IPS-18a (cell line): Measurements from ENCODE around the gene WSCD2.

Source experiments
- H3K27ac ChIP-seq: one replicate; pipeline ENCODE4 v1.5.1; 2013; ENCODE audit warnings: low read length
- H3K27me3 ChIP-seq: one replicate; pipeline ENCODE4 v1.6.1; 2013; ENCODE audit warnings: mild to moderate bottlenecking, low read length; ENCODE audit not compliant: control insufficient read depth, insufficient read depth
- H3K36me3 ChIP-seq: one replicate; pipeline ENCODE4 v1.6.1; 2013; ENCODE audit warnings: low read depth, low read length; ENCODE audit not compliant: control insufficient read depth
- H3K4me1 ChIP-seq: one replicate; pipeline ENCODE4 v1.6.1; 2013; ENCODE audit warnings: low read depth, low read length; ENCODE audit not compliant: control insufficient read depth
- H3K4me3 ChIP-seq: one replicate; pipeline ENCODE4 v1.5.1; 2013; ENCODE audit warnings: low read length
- H3K9ac ChIP-seq: one replicate; pipeline ENCODE4 v1.6.1; 2013; ENCODE audit warnings: mild to moderate bottlenecking, low read length, moderate library complexity
- H3K9me3 ChIP-seq: one replicate; pipeline ENCODE4 v1.6.1; 2013; ENCODE audit warnings: low read depth, low read length; ENCODE audit not compliant: control insufficient read depth

WSCD2 gene

DNA sequence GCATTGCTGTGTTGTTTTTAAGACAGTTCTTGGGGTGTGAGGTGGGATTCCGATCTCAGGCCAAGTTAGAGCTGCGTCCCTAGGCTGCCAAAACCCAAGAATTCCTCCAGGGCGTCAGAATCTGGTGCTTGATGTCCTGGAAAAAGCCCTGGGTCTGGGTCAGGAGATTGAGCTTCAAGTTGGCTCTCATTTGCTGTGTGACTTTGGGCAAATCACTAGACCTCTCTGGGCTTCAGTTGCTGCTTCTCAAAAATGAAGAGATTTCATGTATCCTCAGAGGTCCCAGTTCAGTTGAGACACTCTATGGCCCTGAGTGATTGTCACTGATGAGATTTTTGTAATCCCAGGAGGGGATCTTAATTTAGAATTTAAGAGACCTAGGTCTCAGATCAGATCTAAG lies 1.9 kb downstream of the WSCD2 start:
- Histone ChIP-seq H3K9me3 (no peaks in the 10 kb centered on the region), H3K27ac (no peak overlapping the region), H3K4me1 (peaks cover 8% of the 10 kb centered on the region), H3K4me3 (no peak overlapping the region), H3K9ac (no peak overlapping the region), H3K36me3 (no peaks in the 10 kb centered on the region), H3K27me3 (peaks cover 22% of the 10 kb centered on the region)

DNA sequence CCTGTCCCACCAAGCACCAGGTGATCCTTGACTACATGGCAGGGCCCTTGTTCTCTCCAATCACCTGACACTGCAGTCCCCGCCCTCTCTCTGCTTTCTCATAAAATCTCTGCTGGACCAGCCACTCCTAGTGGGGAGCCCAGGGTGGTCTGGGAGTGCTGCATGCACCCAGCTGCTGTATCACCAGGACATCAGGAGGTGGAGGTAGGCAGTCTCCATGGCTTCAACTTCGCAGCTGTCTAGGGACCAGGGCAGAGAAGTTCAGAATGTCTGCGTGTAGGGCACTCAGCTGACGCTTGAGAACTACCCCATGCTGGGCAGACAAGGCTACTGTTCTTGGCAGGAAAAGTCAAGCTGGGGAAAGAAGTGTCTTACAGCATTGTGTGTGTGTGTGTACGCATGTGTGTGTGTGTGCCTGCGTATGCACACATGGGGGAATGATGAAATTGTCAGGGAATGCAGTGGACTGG lies 2.6 kb downstream of the WSCD2 start:
- no peak overlapping the region for H3K4me3 ChIP-seq
- no peaks in the 10 kb centered on the region for H3K9me3 ChIP-seq
- H3K27ac ChIP-seq, result no peak overlapping the region
- H3K36me3 ChIP-seq, result no peaks in the 10 kb centered on the region
- H3K4me1 ChIP-seq, result peaks cover 10% of the 10 kb centered on the region
- H3K9ac ChIP-seq, result no peak overlapping the region
- peaks cover 22% of the 10 kb centered on the region for H3K27me3 ChIP-seq

DNA sequence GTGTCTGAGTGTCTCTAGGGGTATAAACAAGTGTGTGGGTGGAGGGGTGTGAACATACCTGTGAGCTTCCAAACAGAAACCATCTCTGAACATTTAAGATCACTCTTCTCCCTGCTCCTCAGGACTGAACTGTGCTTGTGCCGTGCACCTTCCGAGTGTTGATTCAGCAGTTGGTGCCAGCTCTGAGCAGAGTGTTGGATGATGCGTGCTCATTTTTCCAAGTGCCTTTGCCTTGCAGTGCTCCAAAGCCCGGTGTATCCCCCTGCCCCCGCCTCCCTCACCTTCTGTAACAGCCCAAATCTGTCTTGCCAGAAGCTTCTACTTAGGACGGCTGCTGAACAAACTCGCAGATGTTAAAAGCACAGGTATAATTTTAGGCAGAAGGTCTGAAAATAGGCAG lies 4.4 kb downstream of the WSCD2 start:
- Histone ChIP-seq H3K9ac (no peak overlapping the region), H3K9me3 (no peaks in the 10 kb centered on the region), H3K4me1 (peaks cover 17% of the 10 kb centered on the region), H3K27me3 (peaks cover 19% of the 10 kb centered on the region), H3K4me3 (no peak overlapping the region), H3K27ac (no peak overlapping the region), H3K36me3 (no peaks in the 10 kb centered on the region)

DNA sequence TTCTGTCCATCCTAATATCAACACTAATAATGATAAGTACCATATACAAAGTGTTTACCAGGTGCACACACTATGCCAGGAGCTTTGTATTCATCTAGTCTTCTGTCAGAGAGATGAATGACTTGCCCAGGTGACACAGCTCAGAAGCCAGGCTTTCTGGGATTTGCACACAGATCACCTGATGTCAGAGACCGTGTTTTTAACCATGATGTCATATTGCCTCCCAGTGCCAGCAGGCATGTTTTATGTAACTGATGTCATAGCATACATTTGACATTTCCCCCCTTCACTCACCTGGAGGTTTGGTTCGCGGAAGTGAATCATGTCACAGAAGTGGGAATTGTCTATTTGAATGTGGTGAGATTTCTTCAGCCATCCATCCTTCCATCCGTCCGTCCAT lies 5.7 kb downstream of the WSCD2 start:
- H3K4me1 ChIP-seq, result peaks cover 17% of the 10 kb centered on the region
- H3K9me3 ChIP-seq, result no peaks in the 10 kb centered on the region
- H3K27ac ChIP-seq, result no peak overlapping the region
- H3K36me3 ChIP-seq, result no peaks in the 10 kb centered on the region
- no peak overlapping the region for H3K4me3 ChIP-seq
- no peak overlapping the region for H3K9ac ChIP-seq
- H3K27me3 ChIP-seq, result peaks cover 16% of the 10 kb centered on the region

DNA sequence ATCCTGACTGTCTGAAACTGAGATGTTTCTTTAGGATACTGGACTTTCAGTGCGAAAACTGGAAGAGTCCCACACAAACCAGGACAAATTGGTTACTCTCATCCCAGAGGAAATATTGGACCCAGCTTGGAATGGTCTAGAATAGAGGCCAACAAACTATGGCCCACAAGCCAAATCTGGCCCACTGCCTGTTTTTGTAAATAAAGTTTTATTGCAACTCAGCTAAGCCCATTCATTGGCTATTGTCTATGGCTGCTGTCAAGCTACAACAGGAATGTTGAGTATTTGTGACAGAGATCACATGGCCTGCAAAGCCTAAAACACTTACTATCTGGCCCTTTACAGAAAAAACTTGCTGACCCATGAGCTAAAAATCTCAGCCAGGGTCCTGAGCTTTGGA lies 6.5 kb downstream of the WSCD2 start:
- Histone ChIP-seq H3K9me3 (no peaks in the 10 kb centered on the region), H3K4me1 (peaks cover 13% of the 10 kb centered on the region), H3K27ac (no peak overlapping the region), H3K36me3 (no peaks in the 10 kb centered on the region), H3K27me3 (peaks cover 7% of the 10 kb centered on the region), H3K4me3 (no peak overlapping the region), H3K9ac (no peak overlapping the region)

DNA sequence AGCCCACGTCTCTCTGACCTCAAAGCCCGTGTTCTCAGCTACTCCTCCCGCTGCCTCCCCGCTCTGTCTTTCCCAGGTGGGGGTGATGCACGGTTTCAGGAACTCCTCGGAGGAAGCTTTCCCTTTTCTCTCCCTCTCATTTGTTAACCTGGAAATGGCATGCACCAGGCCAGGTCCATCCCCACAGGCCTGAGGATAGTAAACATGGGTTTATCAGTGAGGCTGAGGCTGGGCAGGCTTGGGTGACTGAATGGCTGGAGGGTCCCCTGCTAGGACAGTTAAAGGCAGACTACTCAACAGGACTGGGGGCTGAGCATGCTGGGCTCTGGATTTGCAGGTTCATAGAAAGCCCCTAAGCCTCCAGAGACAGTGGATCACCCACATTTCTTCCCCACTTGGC lies 7.6 kb downstream of the WSCD2 start:
- H3K4me3 ChIP-seq, result no peak overlapping the region
- H3K27me3 ChIP-seq, result no peaks in the 10 kb centered on the region
- no peak overlapping the region for H3K9ac ChIP-seq
- no peaks in the 10 kb centered on the region for H3K36me3 ChIP-seq
- H3K4me1 ChIP-seq, result peaks cover 15% of the 10 kb centered on the region
- no peak overlapping the region for H3K27ac ChIP-seq
- H3K9me3 ChIP-seq, result no peaks in the 10 kb centered on the region

DNA sequence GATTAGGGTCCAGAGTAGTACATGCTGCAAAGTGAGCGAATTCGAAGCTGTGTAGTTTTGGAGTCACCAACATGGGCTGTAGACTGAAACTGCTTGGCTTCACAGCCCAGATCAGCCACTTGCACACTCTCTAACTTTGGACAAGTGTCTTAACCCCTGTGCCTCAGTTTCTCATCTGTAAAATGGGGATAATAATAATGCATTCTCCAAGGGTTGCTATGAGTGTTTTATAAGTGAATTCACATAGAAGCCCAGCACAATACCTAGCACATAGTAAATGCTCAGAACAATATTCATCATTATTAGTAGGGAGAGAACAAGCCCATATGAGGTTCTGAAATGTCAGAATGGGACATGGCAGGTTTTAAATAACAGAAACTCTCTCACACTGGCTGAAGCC lies 10.4 kb downstream of the WSCD2 start:
- Histone ChIP-seq H3K27me3 (no peaks in the 10 kb centered on the region), H3K4me3 (no peak overlapping the region), H3K36me3 (no peaks in the 10 kb centered on the region), H3K4me1 (peaks cover 14% of the 10 kb centered on the region), H3K9me3 (no peaks in the 10 kb centered on the region), H3K9ac (no peak overlapping the region), H3K27ac (no peak overlapping the region)

DNA sequence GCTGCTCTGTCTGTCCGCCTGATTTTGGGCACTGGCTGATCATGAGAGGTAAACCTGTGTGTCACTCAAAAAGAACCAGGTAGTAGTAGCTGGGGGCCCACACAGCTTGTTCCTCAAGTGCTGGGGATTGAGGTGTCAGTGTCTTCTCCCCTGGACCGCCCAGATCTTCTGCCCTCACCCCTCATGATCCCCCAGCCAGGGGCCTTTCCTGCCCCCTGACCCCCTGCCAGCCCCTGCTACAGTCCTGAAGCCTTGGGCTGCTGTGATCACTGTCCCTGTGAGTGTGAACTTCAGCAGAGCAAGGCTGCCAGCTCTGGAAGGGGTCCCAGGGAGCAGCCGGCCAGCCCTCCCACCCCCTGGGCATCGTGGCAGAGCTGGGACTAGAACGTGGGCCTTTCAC lies 11.4 kb downstream of the WSCD2 start:
- H3K9ac ChIP-seq, result no peak overlapping the region
- no peaks in the 10 kb centered on the region for H3K27me3 ChIP-seq
- no peak overlapping the region for H3K27ac ChIP-seq
- H3K36me3 ChIP-seq, result no peaks in the 10 kb centered on the region
- no peak overlapping the region for H3K4me3 ChIP-seq
- H3K4me1 ChIP-seq, result peaks cover 14% of the 10 kb centered on the region
- H3K9me3 ChIP-seq, result no peaks in the 10 kb centered on the region

DNA sequence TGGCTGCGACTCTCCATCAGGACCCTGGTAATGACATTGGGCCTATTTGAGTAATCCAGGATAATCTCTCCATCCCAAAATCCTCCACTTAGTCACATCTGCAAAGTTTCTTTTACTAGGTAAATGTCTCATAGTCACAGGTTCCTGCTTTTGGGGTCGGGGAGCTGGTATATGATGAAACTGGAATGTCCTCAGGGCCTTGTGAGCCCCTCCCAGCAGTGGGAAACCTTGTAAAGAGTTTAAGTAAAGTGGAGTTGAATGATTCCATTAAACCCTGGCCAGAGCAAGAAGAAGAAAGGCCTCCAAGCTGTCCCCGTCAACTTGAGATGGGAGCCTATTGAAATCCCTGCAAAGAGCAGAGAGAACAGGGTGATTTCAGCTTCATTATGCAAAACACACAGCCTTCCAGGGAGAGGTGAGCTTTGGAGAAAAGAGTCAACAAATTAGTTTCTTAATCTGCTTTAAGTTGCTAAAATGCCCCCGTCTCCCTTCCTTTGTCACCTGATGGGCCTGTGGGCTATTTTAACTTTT lies 12.6 kb downstream of the WSCD2 start:
- Histone ChIP-seq H3K9ac (no peak overlapping the region), H3K36me3 (no peaks in the 10 kb centered on the region), H3K27ac (no peak overlapping the region), H3K9me3 (no peaks in the 10 kb centered on the region), H3K4me1 (peaks cover 22% of the 10 kb centered on the region), H3K27me3 (no peaks in the 10 kb centered on the region), H3K4me3 (no peak overlapping the region)

DNA sequence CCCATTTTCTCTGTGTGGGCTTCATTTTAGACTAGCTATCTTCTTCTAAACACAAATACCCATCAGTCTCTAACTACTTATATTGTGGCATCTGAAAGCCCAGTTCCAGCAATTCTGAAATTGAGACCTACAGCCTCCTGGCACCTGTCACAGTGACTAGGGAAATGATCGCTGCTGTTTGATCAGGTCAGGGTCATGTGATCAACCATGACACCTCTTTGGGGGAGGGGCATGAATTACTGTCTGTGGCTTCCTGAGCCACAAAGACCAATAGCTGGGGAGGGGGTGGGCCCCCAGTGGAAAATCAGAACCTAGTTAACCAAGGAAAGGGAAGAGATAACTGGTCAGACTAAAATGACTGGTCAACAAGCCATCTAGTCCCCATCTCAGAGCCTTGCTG lies 14.1 kb downstream of the WSCD2 start:
- Histone ChIP-seq H3K27ac (no peak overlapping the region), H3K9ac (no peak overlapping the region), H3K4me1 (peaks cover 18% of the 10 kb centered on the region), H3K4me3 (no peak overlapping the region), H3K9me3 (no peaks in the 10 kb centered on the region), H3K27me3 (no peaks in the 10 kb centered on the region), H3K36me3 (no peaks in the 10 kb centered on the region)

DNA sequence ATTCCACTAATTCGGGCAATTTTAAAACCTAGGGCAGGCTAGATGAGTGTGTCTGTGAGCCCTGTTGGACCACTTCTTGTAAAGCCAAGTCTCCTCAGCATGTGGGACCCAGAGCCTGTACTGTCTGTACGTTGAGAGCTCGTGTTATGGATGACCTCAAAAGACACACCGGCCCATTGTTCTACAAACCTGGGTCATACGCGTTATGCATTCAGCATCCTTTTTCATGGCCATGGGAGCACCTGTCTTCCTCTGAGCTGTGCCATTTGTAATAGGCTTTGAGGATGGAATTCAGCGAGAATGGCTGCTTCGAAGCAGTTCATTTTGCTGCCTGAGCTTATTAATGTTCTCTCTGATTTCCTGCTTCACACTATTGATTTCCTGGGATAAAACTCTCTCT lies 15.0 kb downstream of the WSCD2 start:
- Histone ChIP-seq H3K4me1 (peaks cover 18% of the 10 kb centered on the region), H3K36me3 (no peaks in the 10 kb centered on the region), H3K9me3 (no peaks in the 10 kb centered on the region), H3K27ac (no peak overlapping the region), H3K27me3 (no peaks in the 10 kb centered on the region), H3K4me3 (no peak overlapping the region), H3K9ac (no peak overlapping the region)

DNA sequence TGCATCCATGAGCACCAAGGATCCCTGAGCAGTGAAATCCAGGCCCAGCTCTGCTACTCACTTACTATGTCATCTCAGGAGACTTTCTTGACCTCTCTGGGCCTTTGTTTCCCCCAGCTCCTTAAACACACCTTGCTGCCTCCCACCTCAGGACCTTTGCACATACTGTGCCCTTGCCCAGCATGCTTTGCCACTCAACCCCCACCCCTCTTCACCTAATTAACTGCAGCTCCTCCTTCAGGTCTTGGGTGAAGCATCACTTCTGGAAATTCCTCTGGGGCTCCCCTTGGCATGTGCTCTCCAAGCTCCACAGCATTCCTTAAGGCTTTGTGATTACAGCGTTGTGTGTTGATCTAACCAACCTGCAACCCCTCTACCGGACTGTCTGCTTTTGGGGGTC lies 15.9 kb downstream of the WSCD2 start:
- H3K4me1 ChIP-seq, result peaks cover 18% of the 10 kb centered on the region
- no peak overlapping the region for H3K9ac ChIP-seq
- no peaks in the 10 kb centered on the region for H3K36me3 ChIP-seq

More for the DNA sequence above, 15.9 kb downstream of the WSCD2 start:
- H3K4me3 ChIP-seq, result no peak overlapping the region
- H3K9me3 ChIP-seq, result no peaks in the 10 kb centered on the region
- H3K27me3 ChIP-seq, result no peaks in the 10 kb centered on the region
- H3K27ac ChIP-seq, result no peak overlapping the region
